ENCODE results near the gene LRRC10B. TPM values are rescaled to one million over a fixed set of nuclear protein-coding genes. Genes with fewer than 3 reads are reported as not detected.

LRRC10B gene
- total RNA-seq, 1 experiment from 2014 or later = 0.39 TPM

GRCh38 chr11:61505640-61506155 is 2.9 kb upstream of the LRRC10B start:
- Histone ChIP-seq H3K79me2 (ENCODE audit: insufficient read depth, low read length) (no peaks in the 10 kb centered on the region), H3K18ac (ENCODE audit: insufficient read length, low read depth, low read length) (no peak overlapping the region), H4K5ac (ENCODE audit: insufficient read length, low read depth, low read length) (no peak overlapping the region), H3K9me3 (ENCODE audit: control insufficient read depth, low read depth, low read length) (no peaks in the 10 kb centered on the region), H2BK20ac (ENCODE audit: low read depth, low read length, poor library complexity, severe bottlenecking) (no peak overlapping the region), H2BK5ac (ENCODE audit: insufficient read length, low read length) (no peak overlapping the region), H3K14ac (ENCODE audit: insufficient read depth, low read length) (no peak overlapping the region; the same call in 1 of the 2 replicates), H3T11ph (ENCODE audit: low read length) (no peak overlapping the region), H4K20me1 (ENCODE audit: control insufficient read depth, insufficient read depth, insufficient read length) (no peaks in the 10 kb centered on the region), H4K8ac (replicated peaks; ENCODE audit: insufficient read length, low read depth, low read length) (no peak overlapping the region), H3K79me1 (ENCODE audit: insufficient read depth, low read depth, low read length, poor library complexity, severe bottlenecking) (no peaks in the 10 kb centered on the region), H3K27me3 (ENCODE audit: insufficient read depth, low read length) (peaks cover 18% of the 10 kb centered on the region), H3K4me1 (ENCODE audit: insufficient read depth, low read length) (no peaks in the 10 kb centered on the region), H3K23me2 (ENCODE audit: insufficient read length, low read depth, low read length, poor library complexity, severe bottlenecking) (no peaks in the 10 kb centered on the region), H2AFZ (ENCODE audit: low read length) (no peak overlapping the region), H3K4me2 (ENCODE audit: insufficient read depth, insufficient read length, low read length) (no peak overlapping the region), H3K4ac (ENCODE audit: low read depth, low read length) (no peak overlapping the region), H4K91ac (ENCODE audit: insufficient read length, low read depth, low read length) (no peak overlapping the region), H3K23ac (ENCODE audit: insufficient read length, low read depth, low read length) (no peak overlapping the region), H2BK120ac (ENCODE audit: low read depth, low read length, poor library complexity, severe bottlenecking) (no peak overlapping the region), H2BK12ac (ENCODE audit: insufficient read length, low read depth, low read length) (no peak overlapping the region), H2AK5ac (ENCODE audit: insufficient read length, low read length) (no peak overlapping the region), H3K56ac (ENCODE audit: insufficient read length, low read depth, low read length) (no peak overlapping the region), H3K27ac (ENCODE audit: insufficient read length, low read depth, low read length) (no peak overlapping the region), H3K9ac (ENCODE audit: extremely low read depth, insufficient read length, low read length) (no peak overlapping the region), H2BK15ac (ENCODE audit: low read depth, low read length) (no peak overlapping the region)
- no peaks in the 10 kb centered on the region; a peak in 1 of 5 replicates for H3K9me3 Mint-ChIP-seq
- H3K4me1 Mint-ChIP-seq = peaks cover 31 to 43% of the 10 kb centered on the region in 2 experiments
- no peak overlapping the region for H3K4me3 Mint-ChIP-seq
- no peak for DNase-seq
- H3K27me3 Mint-ChIP-seq (ENCODE audit: low read depth) = peaks cover 89% of the 10 kb centered on the region
- WGBS (ENCODE audit: extremely low coverage, insufficient read length, low lambda C conversion rate) = no CpG with 5 or more reads among the region's 10 CpGs
- TF ChIP-seq, protein P1, sequence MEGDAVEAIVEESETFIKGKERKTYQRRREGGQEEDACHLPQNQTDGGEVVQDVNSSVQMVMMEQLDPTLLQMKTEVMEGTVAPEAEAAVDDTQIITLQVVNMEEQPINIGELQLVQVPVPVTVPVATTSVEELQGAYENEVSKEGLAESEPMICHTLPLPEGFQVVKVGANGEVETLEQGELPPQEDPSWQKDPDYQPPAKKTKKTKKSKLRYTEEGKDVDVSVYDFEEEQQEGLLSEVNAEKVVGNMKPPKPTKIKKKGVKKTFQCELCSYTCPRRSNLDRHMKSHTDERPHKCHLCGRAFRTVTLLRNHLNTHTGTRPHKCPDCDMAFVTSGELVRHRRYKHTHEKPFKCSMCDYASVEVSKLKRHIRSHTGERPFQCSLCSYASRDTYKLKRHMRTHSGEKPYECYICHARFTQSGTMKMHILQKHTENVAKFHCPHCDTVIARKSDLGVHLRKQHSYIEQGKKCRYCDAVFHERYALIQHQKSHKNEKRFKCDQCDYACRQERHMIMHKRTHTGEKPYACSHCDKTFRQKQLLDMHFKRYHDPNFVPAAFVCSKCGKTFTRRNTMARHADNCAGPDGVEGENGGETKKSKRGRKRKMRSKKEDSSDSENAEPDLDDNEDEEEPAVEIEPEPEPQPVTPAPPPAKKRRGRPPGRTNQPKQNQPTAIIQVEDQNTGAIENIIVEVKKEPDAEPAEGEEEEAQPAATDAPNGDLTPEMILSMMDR (conservative IDR thresholded peaks at IDR 0.05) = no peak
- H3K36me3 Mint-ChIP-seq (ENCODE audit: insufficient read depth in 1 of 3, low read depth in 3 of 3) = no peaks in the 10 kb centered on the region; a peak in 1 of 7 replicates
- no peak overlapping the region for H3K27ac Mint-ChIP-seq
